NCI-H2196 (cell line): ENCODE data around the gene HES6.
A peak's percentile ranks its signal among the peaks of the same experiment; 100 is the strongest.

Experiments used
- DNase-seq: peaks from one replicate; lab custom pipeline; 2025; ENCODE audit not compliant: unreplicated experiment; lab: John Stamatoyannopoulos, UW

Gene HES6, protein sequence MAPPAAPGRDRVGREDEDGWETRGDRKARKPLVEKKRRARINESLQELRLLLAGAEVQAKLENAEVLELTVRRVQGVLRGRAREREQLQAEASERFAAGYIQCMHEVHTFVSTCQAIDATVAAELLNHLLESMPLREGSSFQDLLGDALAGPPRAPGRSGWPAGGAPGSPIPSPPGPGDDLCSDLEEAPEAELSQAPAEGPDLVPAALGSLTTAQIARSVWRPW

DNA sequence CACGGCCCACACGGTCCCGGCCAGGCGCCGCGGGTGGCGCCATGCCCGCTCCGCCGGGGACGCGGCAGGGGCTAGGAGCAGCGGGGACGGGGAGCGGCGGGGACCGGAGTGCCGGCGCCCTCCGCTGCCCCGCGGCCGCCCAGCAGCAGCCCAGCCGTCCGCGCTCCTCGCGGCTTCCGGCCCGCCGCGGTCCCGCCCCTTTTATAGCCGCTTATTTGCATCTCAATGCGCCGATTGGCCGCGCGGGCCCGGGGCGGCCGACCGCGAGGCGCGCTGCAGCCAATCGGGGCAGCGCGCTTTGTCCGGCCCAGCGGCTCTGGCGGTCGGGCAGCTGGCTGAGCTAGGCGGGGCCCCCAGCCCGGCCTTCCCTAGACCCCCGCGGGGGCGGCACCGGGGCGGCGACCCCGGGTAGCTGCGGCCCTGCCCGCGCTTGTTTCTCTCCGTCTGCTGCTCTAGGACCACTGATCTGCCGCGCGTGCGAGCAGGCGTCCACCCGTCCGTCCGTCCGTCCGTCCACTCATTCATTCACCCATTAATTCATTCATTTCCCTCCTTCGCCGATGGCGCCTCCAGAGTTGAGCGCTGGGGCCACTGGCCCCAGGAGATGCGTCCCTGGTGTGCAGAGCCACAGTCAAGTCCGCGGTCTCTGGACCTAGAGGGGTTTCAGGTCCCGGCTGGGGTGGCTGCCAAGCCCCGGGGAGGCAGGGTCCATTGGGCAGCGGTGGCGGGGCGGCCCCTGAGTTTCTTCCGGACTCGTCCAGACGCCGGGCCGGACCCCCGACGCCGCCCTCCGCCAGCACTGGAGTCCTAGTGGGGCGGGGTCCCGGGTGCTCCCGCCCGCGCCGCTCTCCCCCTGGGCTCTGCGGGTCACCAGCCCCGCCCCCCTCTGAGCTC is at the start of gene HES6:
Gene HES6 (minus strand): TSS at position 176 of the 894 bp plus-strand sequence. CDS start 133 bp downstream, at position 43.
- peak; percentile 96 for DNase-seq

DNA sequence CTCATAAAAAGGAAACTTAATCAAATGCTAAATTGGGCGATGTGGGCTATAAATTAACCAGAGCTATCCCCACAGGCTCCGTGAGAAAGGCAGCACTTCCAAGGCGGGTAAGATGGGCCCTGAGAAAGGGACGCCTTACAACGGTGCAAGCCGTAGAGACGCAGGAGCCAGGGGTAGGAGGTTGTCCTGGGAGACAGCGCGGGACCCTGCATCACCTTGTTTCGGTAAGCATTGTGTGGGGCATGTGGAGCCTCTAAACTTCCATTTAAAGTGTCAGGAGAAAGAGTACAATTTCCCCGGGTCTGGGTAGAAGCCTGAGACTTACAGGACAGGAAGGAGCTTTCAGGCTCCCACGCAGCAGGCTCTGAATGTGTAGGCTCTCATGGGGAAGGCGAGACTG is 49.7 kb upstream of the HES6 start:
- DNase-seq = no peak

DNA sequence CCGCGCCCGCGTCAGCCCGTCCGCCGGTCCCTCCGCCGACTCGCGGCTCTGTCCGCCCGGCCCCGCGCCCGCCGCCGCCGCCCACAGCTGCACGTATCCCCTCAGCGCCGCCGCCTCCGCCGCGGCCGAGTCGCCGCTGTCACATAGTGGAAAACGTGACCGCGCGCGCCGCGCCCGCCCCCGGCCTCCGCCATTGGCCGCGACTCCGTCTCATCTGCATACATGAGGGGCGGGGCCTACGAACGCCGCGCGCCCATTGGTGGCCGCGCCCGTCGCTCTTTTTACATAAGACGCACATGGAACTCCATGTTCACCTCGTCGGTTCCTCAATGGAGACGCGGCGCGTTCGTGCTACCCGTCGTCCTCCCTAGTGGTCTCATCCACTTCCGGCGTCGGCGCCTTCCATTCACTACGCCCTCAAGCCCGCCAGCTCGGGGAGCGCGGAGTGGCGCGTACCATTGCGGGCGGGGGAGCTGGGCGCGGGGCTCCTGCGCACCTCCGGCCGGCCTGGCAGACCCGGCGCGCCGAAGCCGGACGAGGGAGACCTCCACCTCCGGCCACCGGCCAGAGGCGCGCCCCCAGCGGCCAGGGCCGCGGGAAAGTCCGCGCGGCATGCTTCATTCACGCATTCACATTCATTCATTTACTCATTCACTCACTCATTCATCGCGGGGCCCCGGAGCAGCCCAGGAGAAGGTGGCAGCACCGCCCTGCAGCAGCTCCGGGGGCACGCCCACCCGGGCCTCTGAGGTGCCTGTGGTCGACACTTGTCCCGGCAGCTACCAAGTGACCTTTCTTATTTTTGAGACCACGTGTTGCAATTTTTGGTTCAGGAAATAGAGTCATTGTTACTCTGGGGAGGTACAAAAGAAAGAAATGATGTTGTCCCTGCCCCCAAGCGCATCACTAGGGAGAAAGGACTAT is 49.1 kb upstream of the HES6 start:
- peak; percentile 98 for DNase-seq

DNA sequence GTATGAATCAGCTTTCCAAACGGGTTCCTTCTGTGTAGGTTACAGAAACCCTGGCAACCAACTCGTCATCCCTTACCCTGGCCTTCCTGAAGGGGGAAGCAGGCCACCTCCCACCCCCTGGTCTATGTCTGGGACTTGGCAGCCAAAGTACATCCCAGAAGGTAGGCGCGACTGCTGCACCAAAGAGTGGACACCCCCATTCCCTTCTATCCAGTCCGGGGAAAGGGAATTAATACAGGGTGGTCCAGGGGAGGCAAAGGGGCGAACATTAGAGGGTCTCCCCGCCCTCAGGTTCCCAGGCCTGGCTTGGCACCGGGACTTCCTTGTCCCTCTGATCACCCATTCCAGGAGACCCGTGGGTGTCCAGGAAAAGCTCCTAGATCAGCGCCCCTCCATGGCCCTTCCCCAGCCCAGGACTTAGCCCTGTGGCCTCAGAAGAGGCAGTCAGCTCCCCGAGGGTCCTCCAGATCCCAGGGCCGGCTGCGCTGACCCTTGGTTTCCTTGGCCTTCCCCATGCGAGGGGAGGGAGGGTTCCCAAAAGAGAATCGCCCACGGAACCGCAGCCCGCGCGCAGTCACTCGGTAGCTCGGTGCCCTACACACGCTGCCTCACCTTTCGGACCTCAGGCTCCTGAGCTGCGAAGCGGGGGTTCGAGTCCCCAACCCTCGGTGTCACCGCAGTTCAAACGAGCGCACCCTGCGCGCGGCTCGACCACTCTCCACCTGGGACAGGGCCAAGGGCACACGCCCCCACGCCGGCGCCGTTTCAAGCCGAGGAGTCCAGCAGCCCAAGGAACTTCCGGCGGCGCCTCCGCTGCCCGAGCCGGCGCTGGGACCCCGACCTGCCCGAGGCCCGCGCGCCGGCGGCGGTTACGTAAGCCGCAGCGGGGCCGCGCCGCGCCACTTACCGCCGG is 48.2 kb upstream of the HES6 start, which contains the start of gene PER2:
Gene PER2 (minus strand): TSS at position 874 of the 913 bp plus-strand sequence. CDS start 10,674 bp downstream, outside the sequence.
- DNase-seq = peak; percentile 56

DNA sequence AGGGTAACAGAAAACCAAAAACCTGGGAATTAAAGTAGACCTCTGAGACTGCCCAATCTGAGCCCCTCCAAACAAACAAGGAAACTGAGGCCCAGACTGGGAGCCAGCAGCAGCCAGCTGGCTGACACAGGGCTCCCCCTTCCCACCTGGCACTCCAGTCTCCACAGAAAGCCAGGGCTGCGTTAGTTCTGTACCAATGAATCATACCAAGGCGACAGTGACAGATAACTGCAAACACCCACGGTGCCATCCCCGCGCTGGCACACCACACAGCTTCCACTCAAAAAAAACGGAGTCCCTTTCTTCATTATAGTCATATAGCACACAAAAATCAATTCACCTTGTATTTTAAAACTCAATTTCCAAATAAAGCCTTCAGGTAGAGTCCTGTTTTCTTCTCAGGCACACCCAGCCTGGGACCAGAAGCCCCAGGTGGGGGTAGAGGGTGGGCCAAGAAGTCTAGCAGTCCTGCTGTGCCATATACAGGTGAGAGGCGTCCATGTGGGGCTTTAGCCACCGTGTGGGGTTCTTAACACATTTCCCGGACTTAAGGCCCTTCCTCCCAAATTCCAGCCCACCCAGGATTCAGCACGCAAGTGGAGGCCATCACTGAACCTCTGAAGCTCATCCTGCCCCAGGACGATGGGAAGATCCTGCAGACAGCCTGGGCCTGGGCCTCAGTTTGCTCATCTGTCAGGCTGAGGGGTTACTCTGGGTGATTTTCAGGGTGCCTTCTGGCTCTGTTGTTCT is 47.3 kb upstream of the HES6 start:
- no peak for DNase-seq

DNA sequence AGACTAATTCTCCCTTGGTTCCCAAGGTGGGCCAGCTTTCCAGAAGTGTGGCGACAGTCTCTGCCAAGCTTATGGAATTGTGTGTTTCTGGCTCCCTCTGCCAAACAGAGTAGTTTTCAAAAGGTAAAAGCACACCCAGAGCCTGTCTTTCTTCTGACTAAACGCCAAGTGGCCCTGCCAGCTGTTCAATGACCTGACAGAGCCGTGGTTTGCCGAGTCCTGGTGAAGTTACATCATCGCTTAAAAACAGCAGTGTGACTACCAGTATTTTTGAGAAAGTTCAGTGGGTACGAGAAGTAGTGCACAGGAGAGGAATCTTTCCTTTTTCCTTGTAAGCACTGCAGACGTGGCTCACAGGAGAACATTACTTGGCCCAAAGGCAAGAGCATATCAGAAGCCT is 46.7 kb upstream of the HES6 start:
- peak; percentile 68 for DNase-seq

DNA sequence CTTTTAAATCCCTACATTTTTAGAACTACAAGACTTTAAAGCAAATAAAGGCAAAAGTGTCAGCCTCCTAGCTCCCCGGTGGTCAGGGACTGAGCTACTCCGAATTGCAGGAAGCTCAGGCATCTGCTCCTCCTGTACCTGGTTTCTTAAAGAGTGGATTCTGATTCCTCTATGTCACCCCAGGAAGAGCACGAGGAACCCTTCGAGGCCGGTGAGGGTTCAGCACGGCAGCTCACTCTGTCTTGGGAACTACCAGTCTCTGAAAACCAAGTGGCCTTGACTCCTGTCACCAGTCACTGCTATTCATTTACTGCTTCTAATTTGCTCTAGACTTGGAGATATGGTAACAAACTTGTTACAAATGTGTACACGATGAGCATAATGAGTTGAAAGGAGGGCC is 46.3 kb upstream of the HES6 start:
- DNase-seq = no peak

DNA sequence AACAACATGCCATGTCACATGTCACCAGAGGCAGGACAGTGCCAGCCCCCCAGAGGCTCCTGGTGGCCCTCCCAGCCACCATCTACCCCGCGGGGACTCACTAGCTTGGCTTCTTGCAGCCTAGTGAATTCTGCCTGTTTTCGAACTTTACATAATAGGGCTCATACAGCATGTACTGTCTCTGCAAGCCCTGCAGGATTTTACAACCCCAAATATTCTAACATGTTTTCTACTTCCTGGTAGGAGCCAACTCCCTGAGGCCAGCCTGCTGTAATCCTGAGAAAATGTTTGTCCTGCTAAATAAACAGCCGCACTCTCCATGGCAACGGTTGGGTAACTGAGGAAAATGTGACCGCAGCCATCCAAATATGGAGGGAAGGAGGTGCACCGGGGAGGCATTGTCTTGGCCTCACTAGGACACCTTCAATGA is 45.8 kb upstream of the HES6 start:
- peak; percentile 92 for DNase-seq

DNA sequence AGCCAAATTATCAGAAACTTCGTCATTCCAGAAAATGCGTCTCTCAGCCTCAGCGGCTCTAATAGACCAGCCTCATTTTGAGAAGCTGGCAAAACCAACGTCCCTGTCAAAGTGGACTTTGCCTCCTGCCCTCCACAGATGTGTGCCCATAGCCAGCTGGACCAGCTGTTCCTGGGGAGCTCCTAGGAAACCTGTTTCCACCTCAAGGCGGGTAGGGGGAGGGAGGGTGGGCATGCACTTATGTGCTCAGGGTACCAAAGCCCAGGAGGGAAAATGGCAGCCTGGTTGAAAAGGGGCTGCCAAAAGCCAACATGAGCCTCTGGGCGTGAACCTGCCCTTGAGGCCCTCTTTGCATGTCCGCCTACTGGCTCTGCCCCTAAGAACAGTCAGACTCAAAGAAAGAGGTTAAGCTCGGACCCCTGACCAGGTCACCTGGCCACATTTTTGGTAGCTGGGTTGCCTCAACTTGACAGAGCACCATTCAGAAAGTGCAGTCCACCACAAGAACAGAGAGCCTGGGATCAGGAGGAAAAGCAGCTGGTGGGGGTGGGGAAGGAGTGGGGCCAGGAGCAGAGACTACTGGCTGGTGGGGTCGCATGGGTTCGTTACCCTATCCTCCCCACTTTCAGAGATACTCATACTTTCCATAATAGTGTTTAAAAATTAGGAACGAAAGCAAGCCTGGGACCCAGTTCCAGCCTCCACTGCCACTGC is 45.1 kb upstream of the HES6 start:
- no peak for DNase-seq

DNA sequence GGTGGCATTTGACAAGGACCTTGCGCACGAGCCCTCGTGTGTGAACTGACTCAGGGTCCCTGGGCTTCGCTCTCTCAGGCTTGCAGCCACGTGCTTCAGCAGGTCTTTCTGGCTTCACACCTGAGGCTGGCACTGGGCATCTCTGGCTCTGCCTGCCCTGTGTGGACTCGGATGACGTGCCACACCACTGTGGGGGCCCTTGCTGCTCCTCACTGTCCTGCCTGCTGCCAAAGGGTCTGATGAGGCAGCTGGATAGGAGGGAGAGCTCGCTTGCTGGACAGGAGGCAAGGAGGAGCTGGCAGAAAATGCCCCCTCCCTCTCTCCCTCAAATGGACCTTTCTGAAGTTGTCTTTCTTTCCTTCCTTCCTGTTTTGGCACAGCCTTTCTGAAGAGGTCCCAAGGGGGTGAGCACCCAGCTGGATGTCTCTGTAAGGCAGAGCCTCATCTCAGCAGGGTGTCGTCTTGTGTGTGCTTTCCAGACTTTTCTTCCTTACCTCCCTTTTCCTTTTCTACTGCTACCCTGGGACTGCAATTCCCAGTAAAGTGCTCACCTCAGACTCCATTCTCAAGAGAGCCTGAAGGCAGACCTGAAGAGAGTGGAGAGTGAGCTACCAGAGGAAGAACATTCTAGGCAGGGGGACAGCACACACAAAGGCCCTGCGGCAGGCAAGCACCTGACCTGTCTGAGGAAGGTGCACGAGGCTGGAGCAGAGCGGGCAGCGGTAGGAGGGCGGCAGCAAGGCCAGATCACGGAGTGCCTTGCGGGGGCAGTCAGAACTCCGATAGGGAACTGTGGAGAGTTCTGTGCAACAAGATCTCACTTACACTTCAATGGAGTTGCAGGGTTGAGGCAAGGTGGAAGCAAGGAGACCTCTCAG is 43.3 kb upstream of the HES6 start:
- DNase-seq = no peak

DNA sequence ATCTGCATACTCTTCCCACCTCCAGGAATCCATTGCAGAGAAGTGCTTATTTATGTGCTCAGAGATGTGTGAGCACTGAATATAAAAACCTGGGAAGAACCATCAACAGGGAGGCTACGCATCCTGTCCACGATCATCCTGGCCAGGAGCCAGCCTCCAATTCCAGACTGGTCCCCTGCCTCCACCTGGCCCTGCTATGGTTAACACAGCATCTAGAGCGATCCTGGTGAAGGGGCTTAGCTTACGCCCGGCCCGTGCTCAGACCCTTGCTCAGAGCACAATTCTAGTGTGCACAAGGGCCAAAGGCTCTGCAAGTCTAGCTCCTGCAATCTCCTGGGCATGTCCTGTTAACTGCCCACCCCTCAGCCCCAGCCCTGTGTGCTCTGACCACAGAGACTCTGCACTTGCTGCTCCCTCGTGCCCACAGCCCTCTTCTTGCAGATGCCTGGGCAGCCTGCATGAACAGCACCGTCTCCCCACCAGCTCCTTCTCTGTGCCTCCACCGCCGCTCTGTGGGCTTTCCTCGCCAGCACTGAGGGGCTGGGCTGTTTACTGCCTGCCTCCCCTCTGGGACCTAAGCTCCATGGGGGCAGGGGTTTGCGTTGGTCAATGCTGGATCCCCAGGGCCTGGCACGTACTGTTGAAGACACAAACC is 42.1 kb upstream of the HES6 start:
- no peak for DNase-seq

DNA sequence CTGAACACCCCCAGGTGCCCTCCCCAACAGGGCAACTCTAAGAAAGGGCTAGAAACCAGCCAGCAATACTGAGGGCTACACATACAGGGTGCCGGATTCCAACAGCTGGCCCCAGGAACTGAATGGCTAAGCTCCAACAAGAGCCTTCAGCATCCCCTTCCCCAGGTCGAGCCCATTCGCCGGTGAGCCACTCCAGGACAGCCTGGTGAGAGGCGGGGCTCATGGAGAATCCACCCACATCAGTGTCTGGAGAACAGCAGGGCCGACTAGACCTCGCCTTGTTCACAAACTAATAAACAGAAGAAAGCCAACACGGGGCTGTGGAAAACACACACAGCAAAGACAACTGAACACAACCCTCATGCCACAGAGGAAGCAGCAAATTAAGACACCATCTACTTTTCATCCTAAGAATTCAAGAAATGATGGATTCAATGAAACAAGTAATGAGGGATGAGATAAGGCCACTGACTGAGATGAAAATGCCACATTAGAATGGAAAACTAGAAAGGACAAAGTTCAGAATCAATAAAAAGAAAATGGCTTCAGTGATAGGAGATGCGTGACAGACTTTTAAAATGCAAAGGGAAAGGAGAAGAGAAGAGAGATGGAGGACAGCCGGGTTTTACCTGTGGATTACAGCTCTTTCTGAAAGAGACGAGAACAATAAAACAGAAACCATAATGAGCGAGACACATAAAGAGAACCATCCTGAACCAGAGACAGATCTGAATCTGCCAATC is 40.4 kb upstream of the HES6 start:
- no peak for DNase-seq

DNA sequence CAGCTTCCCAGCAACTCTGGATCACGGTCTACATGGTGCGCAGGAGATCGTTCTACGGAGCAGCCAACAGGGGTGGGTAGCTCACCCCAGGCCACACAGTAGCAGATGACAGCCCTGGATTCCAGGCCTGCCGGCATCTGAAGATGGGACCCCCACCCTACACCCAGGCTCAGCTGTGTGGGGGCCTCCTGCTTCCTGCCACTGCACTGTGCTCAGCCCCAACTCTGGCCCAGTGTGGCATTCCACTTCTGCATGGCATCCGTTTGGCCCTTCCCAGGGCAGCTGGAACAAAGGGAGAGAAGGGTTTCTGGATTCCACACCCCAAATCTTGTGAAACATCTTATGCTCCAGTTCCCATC is 39.5 kb upstream of the HES6 start:
- no peak for DNase-seq

DNA sequence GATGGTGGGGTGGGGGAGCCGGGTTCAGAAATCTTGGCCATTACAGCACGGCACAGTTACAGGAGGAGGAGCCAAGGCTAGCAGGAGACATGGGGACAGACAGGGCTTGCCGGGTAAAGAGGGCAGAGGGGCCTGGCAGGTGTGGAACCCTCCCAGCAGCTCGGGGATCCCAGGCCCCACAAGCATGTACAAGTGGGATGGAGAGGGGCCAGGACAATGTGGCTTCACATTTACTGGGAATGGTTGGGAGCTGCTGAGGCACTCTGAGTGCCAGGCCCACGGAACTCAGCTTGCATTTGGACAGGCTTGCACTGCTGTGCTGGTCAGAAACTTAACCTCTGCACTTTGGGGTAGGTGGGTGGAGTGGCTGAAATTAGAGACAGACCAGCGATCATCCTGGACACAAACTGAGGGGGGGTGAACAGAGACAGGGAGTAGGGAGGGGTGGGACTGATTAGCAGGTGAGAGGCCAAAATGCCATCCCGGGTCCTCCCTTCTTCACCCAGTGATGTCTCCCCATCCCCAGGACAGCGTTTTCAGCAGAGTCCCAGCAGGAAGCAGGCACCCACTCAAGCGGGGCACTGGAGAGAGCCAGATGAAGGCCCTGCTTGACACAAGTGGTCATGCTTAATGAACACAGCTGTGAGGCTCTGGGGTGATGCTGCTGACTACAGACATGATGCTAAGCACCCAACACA is 38.9 kb upstream of the HES6 start:
- no peak for DNase-seq

DNA sequence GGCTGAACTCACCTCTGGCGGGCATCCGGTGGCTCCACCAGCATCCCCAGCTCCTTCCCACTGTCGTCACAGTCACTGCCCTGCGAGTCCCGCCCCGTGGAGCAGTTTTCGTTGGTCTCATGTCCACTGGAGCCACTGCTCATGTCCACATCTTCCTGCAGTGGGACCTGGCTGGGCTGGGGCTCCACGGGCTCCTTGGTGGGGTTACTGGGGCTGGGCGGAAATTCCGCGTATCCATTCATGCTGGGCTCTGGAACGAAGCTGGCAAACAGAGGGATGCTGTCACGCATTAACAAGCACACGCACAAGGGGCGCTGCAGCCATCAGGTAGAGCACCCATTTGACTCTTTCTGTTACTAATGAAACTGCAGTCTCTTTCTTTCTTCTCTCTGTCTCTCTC is 37.9 kb upstream of the HES6 start:
- no peak for DNase-seq
